ENCODE measurements around the gene WFIKKN1. TPM values are rescaled to one million over a fixed set of nuclear protein-coding genes. Genes with fewer than 3 reads are reported as not detected.
A peak's percentile ranks its signal among the peaks of the same experiment; 100 is the strongest.

The WFIKKN1 gene
- total and polyA plus RNA-seq, 2 of the 13 experiments (the other 11 are each of a cell fraction or from before 2014, with no cell fraction given), result 1.7 to 4.9 TPM

- no peak for TF ChIP-seq GMEB1 (CRISPR knock-in tag; IDR thresholded peaks at IDR 0.05; ENCODE audit: borderline replicate concordance)
- no peak for TF ChIP-seq ARNTL (CRISPR knock-in tag; IDR thresholded peaks at IDR 0.05)
- TF ChIP-seq ZNF263 (CRISPR knock-in tag; IDR thresholded peaks at IDR 0.05), result 0 out of 2 replicates have a peak, but pooled peaks have one; percentile 23
- TF ChIP-seq ZNF646 (CRISPR knock-in tag; IDR thresholded peaks at IDR 0.05), result no peak
- no peak for TF ChIP-seq STAT5B (CRISPR knock-in tag; IDR thresholded peaks at IDR 0.05)
- TF ChIP-seq DPF2 (CRISPR knock-in tag; IDR thresholded peaks at IDR 0.05; ENCODE audit: borderline replicate concordance, low read depth), result no peak
- no peak for TF ChIP-seq SRSF4 (IDR thresholded peaks at IDR 0.05; ENCODE audit: low read depth, low read length, poor library complexity, severe bottlenecking)
- no peak for TF ChIP-seq SALL1 (CRISPR knock-in tag; IDR thresholded peaks at IDR 0.05)
- no peak for TF ChIP-seq ARNT2 (CRISPR knock-in tag; IDR thresholded peaks at IDR 0.05; ENCODE audit: low read depth)
- TF ChIP-seq ZGPAT (CRISPR knock-in tag; IDR thresholded peaks at IDR 0.05), result no peak
- peak; percentile 25 to 67; a peak in 2 of 4 replicates for TF ChIP-seq POLR2A (IDR thresholded peaks at IDR 0.05; ENCODE audit: insufficient read depth in 1 of 2, low read depth in 2 of 2, low read length in 2 of 2)
- no peak for TF ChIP-seq KAT2B (IDR thresholded peaks at IDR 0.05; ENCODE audit: borderline replicate concordance, low read depth, low read length)
- TF ChIP-seq ETV6 (CRISPR knock-in tag; conservative IDR thresholded peaks at IDR 0.05), result no peak
Observed at GRCh38 chr16:586645-587590, 43.9 kb upstream of the WFIKKN1 start (continued).
